Measurements from ENCODE around the gene FSCN2.

DNA sequence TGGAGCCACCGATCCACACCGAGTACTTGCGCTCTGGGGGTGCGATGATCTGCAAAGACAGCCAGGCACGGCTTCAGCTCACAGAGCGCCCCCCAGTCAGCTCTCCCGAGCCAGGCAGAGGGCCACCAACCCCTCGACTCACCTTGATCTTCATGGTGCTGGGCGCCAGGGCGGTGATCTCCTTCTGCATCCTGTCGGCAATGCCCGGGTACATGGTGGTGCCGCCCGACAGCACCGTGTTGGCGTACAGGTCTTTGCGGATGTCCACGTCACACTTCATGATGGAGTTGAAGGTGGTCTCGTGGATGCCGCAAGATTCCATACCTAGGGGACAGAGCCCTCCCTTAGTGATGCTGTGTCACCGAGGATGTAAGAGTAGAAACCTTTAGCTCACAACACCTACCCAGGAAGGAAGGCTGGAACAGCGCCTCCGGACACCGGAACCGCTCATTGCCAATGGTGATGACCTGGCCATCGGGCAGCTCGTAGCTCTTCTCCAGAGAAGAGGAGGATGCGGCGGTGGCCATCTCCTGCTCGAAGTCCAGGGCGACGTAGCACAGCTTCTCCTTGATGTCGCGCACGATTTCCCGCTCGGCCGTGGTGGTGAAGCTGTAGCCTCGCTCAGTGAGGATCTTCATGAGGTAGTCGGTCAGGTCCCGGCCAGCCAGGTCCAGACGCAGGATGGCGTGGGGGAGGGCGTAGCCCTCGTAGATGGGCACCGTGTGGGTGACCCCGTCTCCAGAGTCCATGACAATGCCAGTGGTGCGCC, 17.2 kb upstream of the FSCN2 start:
- TF ChIP-seq CTCF (conservative IDR thresholded peaks at IDR 0.05; ENCODE audit: low read length) (no peak), EZH2phosphoT487 (IDR thresholded peaks at IDR 0.05; ENCODE audit: borderline replicate concordance) (no peak)

Data from Loucy (cell line).